H9 (cell line): ENCODE results near the gene KCTD16. TPM values are rescaled to one million over a fixed set of nuclear protein-coding genes. Genes with fewer than 3 reads are reported as not detected.

ENCODE experiments used
- DNase-seq: peaks from one replicate; pipeline ENCODE4 v3.0.0-alpha.2; 2017
- H2AFZ ChIP-seq: one replicate; pipeline ENCODE4 v1.6.1; 2013; ENCODE audit warnings: mild to moderate bottlenecking, low read length, control low read depth, moderate library complexity
- H2AK5ac ChIP-seq: 2 replicates; pipeline ENCODE4 v1.6.1; 2013; ENCODE audit warnings: low read length, control low read depth, mixed read lengths; ENCODE audit not compliant: insufficient read length
- H2BK120ac ChIP-seq: one replicate; pipeline ENCODE4 v1.6.1; 2013; ENCODE audit warnings: low read depth, mild to moderate bottlenecking, low read length, control low read depth, inconsistent platforms; ENCODE audit not compliant: poor library complexity, severe bottlenecking
- H2BK12ac ChIP-seq: 2 replicates; pipeline ENCODE4 v1.6.1; 2013; ENCODE audit warnings: low read length, control low read depth, mixed read lengths, low read depth; ENCODE audit not compliant: insufficient read length
- H2BK15ac ChIP-seq: 2 replicates; pipeline ENCODE4 v1.6.1; 2013; ENCODE audit warnings: low read depth, low read length, control low read depth
- H2BK20ac ChIP-seq: one replicate; pipeline ENCODE4 v1.6.1; 2013; ENCODE audit warnings: low read depth, mild to moderate bottlenecking, low read length, control low read depth, inconsistent platforms; ENCODE audit not compliant: poor library complexity, severe bottlenecking
- H2BK5ac ChIP-seq: 2 replicates; pipeline ENCODE4 v1.6.1; 2013; ENCODE audit warnings: low read length, control low read depth, mixed read lengths; ENCODE audit not compliant: insufficient read length
- H3K14ac ChIP-seq: 2 replicates; pipeline ENCODE4 v1.6.1; 2013; ENCODE audit warnings: low read length, control low read depth; ENCODE audit not compliant: insufficient read depth
- H3K18ac ChIP-seq: 2 replicates; pipeline ENCODE4 v1.6.1; 2013; ENCODE audit warnings: low read depth, mild to moderate bottlenecking, mixed read lengths, low read length, control low read depth; ENCODE audit not compliant: insufficient read length
- H3K23ac ChIP-seq: 2 replicates; pipeline ENCODE4 v1.6.1; 2013; ENCODE audit warnings: low read length, control low read depth, mixed read lengths, low read depth; ENCODE audit not compliant: insufficient read length
- H3K23me2 ChIP-seq: 2 replicates; pipeline ENCODE4 v1.6.1; 2013; ENCODE audit warnings: low read depth, mild to moderate bottlenecking, mixed read lengths, low read length, control low read depth; ENCODE audit not compliant: insufficient read length, poor library complexity, severe bottlenecking
- H3K27ac ChIP-seq: 2 replicates; pipeline ENCODE4 v1.5.1; 2013; ENCODE audit warnings: low read length, control low read depth, mixed read lengths, low read depth; ENCODE audit not compliant: insufficient read length
- H3K27me3 ChIP-seq: 2 replicates; pipeline ENCODE4 v1.6.1; 2013; ENCODE audit warnings: low read length, control low read depth, inconsistent platforms; ENCODE audit not compliant: insufficient read depth
- H3K4ac ChIP-seq: 2 replicates; pipeline ENCODE4 v1.6.1; 2013; ENCODE audit warnings: low read depth, mild to moderate bottlenecking, control low read depth, inconsistent platforms, low read length, moderate library complexity
- H3K4me1 ChIP-seq: 2 replicates; pipeline ENCODE4 v1.6.1; 2013; ENCODE audit warnings: low read length, control low read depth, inconsistent platforms; ENCODE audit not compliant: insufficient read depth
- H3K4me2 ChIP-seq: 2 replicates; pipeline ENCODE4 v1.6.1; 2013; ENCODE audit warnings: low read length, control low read depth, mixed read lengths; ENCODE audit not compliant: insufficient read length, insufficient read depth
- H3K56ac ChIP-seq: 2 replicates; pipeline ENCODE4 v1.6.1; 2013; ENCODE audit warnings: low read depth, mild to moderate bottlenecking, mixed read lengths, low read length, control low read depth; ENCODE audit not compliant: insufficient read length
- H3K79me1 ChIP-seq: 2 replicates; pipeline ENCODE4 v1.6.1; 2013; ENCODE audit warnings: low read depth, mild to moderate bottlenecking, moderate library complexity, low read length, control low read depth, inconsistent platforms; ENCODE audit not compliant: insufficient read depth, poor library complexity, severe bottlenecking
- H3K79me2 ChIP-seq: 2 replicates; pipeline ENCODE4 v1.6.1; 2013; ENCODE audit warnings: low read length, control low read depth, inconsistent platforms; ENCODE audit not compliant: insufficient read depth
- H3K9ac ChIP-seq: 2 replicates; pipeline ENCODE4 v1.6.1; 2013; ENCODE audit warnings: low read length, control low read depth, mixed read lengths; ENCODE audit not compliant: insufficient read length; ENCODE audit errors: extremely low read depth
- H3K9me3 ChIP-seq: one replicate; pipeline ENCODE4 v1.6.1; 2013; ENCODE audit warnings: low read depth, low read length, inconsistent platforms; ENCODE audit not compliant: control insufficient read depth
- H3T11ph ChIP-seq: one replicate; pipeline ENCODE4 v1.6.1; 2013; ENCODE audit warnings: mild to moderate bottlenecking, low read length, control low read depth, inconsistent platforms
- H4K20me1 ChIP-seq: one replicate; pipeline ENCODE4 v1.6.1; 2013; ENCODE audit not compliant: control insufficient read depth, insufficient read length, insufficient read depth
- H4K5ac ChIP-seq: 2 replicates; pipeline ENCODE4 v1.6.1; 2013; ENCODE audit warnings: low read depth, mild to moderate bottlenecking, mixed read lengths, low read length, control low read depth; ENCODE audit not compliant: insufficient read length
- H4K8ac ChIP-seq: replicated peaks from 2 replicates; pipeline ENCODE4 v1.6.1; 2013; ENCODE audit warnings: low read length, control low read depth, mixed read lengths, low read depth; ENCODE audit not compliant: insufficient read length
- H4K91ac ChIP-seq: 2 replicates; pipeline ENCODE4 v1.6.1; 2013; ENCODE audit warnings: low read depth, mild to moderate bottlenecking, moderate library complexity, mixed read lengths, low read length, control low read depth; ENCODE audit not compliant: insufficient read length
- H3K27ac Mint-ChIP-seq, 3 experiments: 2 replicates in 2 of 3; 3 replicates in 1 of 3; pipeline ENCODE4 v1.8.0; 2020 to 2021; ENCODE audit warnings: mixed read lengths in 3 of 3, mild to moderate bottlenecking in 1 of 3, moderate library complexity in 1 of 3
- H3K27me3 Mint-ChIP-seq: 2 replicates; pipeline ENCODE4 v1.8.0; 2021; ENCODE audit warnings: low read depth, mild to moderate bottlenecking, moderate library complexity, mixed read lengths
- H3K36me3 Mint-ChIP-seq, 3 experiments: 2 replicates in 2 of 3; 3 replicates in 1 of 3; pipeline ENCODE4 v1.8.0; 2020 to 2021; ENCODE audit warnings: low read depth in 3 of 3, mixed read lengths in 3 of 3; ENCODE audit not compliant: insufficient read depth in 1 of 3
- H3K4me1 Mint-ChIP-seq, 2 experiments: 2 replicates each; pipeline ENCODE4 v1.8.0; 2020; ENCODE audit warnings: mixed read lengths in 2 of 2
- H3K4me3 Mint-ChIP-seq, 2 experiments: 2 replicates in 1 of 2; 3 replicates in 1 of 2; pipeline ENCODE4 v1.8.0; 2020 to 2021; ENCODE audit warnings: mild to moderate bottlenecking in 2 of 2, mixed read lengths in 2 of 2, moderate library complexity in 1 of 2
- H3K9me3 Mint-ChIP-seq, 2 experiments: 2 replicates in 1 of 2; 3 replicates in 1 of 2; pipeline ENCODE4 v1.8.0; 2020; ENCODE audit warnings: mild to moderate bottlenecking in 2 of 2, mixed read lengths in 2 of 2, moderate library complexity in 1 of 2
- WGBS: extraction: QIAGEN DNeasy Blood & Tissue Kit; methylation state at CpG from one replicate; pipeline ENCODE4 v1.1.7; 2013; ENCODE audit warnings: missing lambda C conversion rate, low lambda C conversion rate, mixed read lengths; ENCODE audit not compliant: insufficient read length; ENCODE audit errors: extremely low coverage; 5-methylcytosine and 5-hydroxymethylcytosine counted together
- total RNA-seq: library from RNA; stranded (reverse); gene quantifications from 2 replicates; pipeline ENCODE4 v1.2.1, GENCODE V29; 2021
- TF ChIP-seq, protein P1 (sequence below): fragments of 200-600 bp; sonication (generic); conservative IDR thresholded peaks from 3 replicates; pipeline ENCODE4 v1.8.0; 2021; ENCODE audit warnings: antibody characterized with exemption, mild to moderate bottlenecking

The KCTD16 gene
- total RNA-seq, 1 experiment from 2014 or later = 0.09 TPM

GRCh38 chr5:144183254-144183889, 12.7 kb downstream of the KCTD16 start:
- no peak overlapping the region for H2AFZ ChIP-seq
- no peak overlapping the region for H3K4me3 Mint-ChIP-seq

More at GRCh38 chr5:144183254-144183889, 12.7 kb downstream of the KCTD16 start:
- H3K79me1 ChIP-seq = no peaks in the 10 kb centered on the region
- H3K9me3 ChIP-seq = no peaks in the 10 kb centered on the region
- H3K79me2 ChIP-seq = no peaks in the 10 kb centered on the region
- H3K36me3 Mint-ChIP-seq = no peaks in the 10 kb centered on the region; a peak in 1 of 7 replicates
- DNase-seq = no peak
- no peak overlapping the region for H3K4ac ChIP-seq
- peaks cover 1% of the 10 kb centered on the region; the same call in 1 of the 2 replicates for H3K27me3 Mint-ChIP-seq
- no peaks in the 10 kb centered on the region for H3K23me2 ChIP-seq
- TF ChIP-seq, protein P1, sequence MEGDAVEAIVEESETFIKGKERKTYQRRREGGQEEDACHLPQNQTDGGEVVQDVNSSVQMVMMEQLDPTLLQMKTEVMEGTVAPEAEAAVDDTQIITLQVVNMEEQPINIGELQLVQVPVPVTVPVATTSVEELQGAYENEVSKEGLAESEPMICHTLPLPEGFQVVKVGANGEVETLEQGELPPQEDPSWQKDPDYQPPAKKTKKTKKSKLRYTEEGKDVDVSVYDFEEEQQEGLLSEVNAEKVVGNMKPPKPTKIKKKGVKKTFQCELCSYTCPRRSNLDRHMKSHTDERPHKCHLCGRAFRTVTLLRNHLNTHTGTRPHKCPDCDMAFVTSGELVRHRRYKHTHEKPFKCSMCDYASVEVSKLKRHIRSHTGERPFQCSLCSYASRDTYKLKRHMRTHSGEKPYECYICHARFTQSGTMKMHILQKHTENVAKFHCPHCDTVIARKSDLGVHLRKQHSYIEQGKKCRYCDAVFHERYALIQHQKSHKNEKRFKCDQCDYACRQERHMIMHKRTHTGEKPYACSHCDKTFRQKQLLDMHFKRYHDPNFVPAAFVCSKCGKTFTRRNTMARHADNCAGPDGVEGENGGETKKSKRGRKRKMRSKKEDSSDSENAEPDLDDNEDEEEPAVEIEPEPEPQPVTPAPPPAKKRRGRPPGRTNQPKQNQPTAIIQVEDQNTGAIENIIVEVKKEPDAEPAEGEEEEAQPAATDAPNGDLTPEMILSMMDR = peak; percentile 64
- no peak overlapping the region for H2BK15ac ChIP-seq
- no peak overlapping the region for H2BK12ac ChIP-seq
- H3T11ph ChIP-seq = no peak overlapping the region
- no peak overlapping the region for H2AK5ac ChIP-seq
- H3K4me1 ChIP-seq = no peaks in the 10 kb centered on the region
- no peak overlapping the region for H3K23ac ChIP-seq
- H3K4me1 Mint-ChIP-seq = no peaks in the 10 kb centered on the region
- H3K18ac ChIP-seq = no peak overlapping the region
- no CpG with 5 or more reads among the region's 4 CpGs for WGBS
- H3K9me3 Mint-ChIP-seq = peaks cover 0 to 3% of the 10 kb centered on the region in 2 experiments; a peak in 1 of 5 replicates
- no peak overlapping the region for H4K5ac ChIP-seq
- H4K20me1 ChIP-seq = no peaks in the 10 kb centered on the region
- no peak overlapping the region for H4K8ac ChIP-seq
- H2BK5ac ChIP-seq = no peak overlapping the region
- no peak overlapping the region for H3K4me2 ChIP-seq
- no peaks in the 10 kb centered on the region for H3K27me3 ChIP-seq
- H3K27ac ChIP-seq = no peak overlapping the region
- no peak overlapping the region for H2BK120ac ChIP-seq
- H3K56ac ChIP-seq = no peak overlapping the region
- H4K91ac ChIP-seq = no peak overlapping the region
- H3K27ac Mint-ChIP-seq = no peak overlapping the region
- no peak overlapping the region for H3K14ac ChIP-seq
- no peak overlapping the region for H3K9ac ChIP-seq
- no peak overlapping the region for H2BK20ac ChIP-seq
